ENCODE measurements around the gene PARP6. TPM values are rescaled to one million over a fixed set of nuclear protein-coding genes. Genes with fewer than 3 reads are reported as not detected.
A peak's percentile ranks its signal among the peaks of the same experiment; 100 is the strongest.

The PARP6 gene
- total and polyA plus RNA-seq, 7 experiments from 2014 or later: 19.7 to 129 (median 124) TPM

- H3K36me3 Mint-ChIP-seq: peaks cover 14 to 42% (median 18%) of the 10 kb centered on the region in 5 donors
- no peaks in the 10 kb centered on the region for H3K27me3 ChIP-seq (ENCODE audit: control insufficient read depth in 2 of 2, insufficient read depth in 2 of 2, low read length in 2 of 2)
- peaks cover 9 to 84% (median 23%) of the 10 kb centered on the region in 3 experiments for H3K36me3 ChIP-seq (ENCODE audit: control insufficient read depth in 2 of 3, insufficient read depth in 3 of 3, low read length in 3 of 3)
- CTCF ChIA-PET: interaction anchor here (0.7 to 4.2 kb wide), 8 partner anchors 13 to 85 kb away, joined by 3 to 46 read pairs (median 3); no protein-coding TSS in a partner anchor
- intact Hi-C loops (cut with micrococcal nuclease): no loop called here
- H3K4me1 ChIP-seq (ENCODE audit: control insufficient read depth in 2 of 2, insufficient read depth in 2 of 2, low read length in 2 of 2): no peaks in the 10 kb centered on the region
- POLR2A ChIA-PET: no interaction called here
- H3K4me3 ChIP-seq (ENCODE audit: low read length): no peak overlapping the region
- H3K4me1 Mint-ChIP-seq: peaks cover 4 to 31% (median 8%) of the 10 kb centered on the region in 7 donors
- H3K27ac Mint-ChIP-seq: peak overlapping the region in 5 of 9 donors; percentile 9 to 77 (median 46)
- no peak overlapping the region for H3K4me3 Mint-ChIP-seq
- ATAC-seq (no peak), DNase-seq (no peak)
- H3K27me3 Mint-ChIP-seq: peaks cover 7 to 14% (median 11%) of the 10 kb centered on the region in 5 donors
- no peaks in the 10 kb centered on the region for H3K9me3 Mint-ChIP-seq
- no peaks in the 10 kb centered on the region for H3K9me3 ChIP-seq (ENCODE audit: control insufficient read depth in 2 of 3, low read length in 3 of 3)
- H3K27ac ChIP-seq (ENCODE audit: low read depth, low read length): no peak overlapping the region
Observed at GRCh38 chr15:72201391-72201921, 70.9 kb downstream of the PARP6 start.

GRCh38 chr15:72200395-72201237, 71.7 kb downstream of the PARP6 start:
- H3K9me3 ChIP-seq (ENCODE audit: control insufficient read depth in 2 of 3, low read length in 3 of 3): no peaks in the 10 kb centered on the region
- Mint-ChIP-seq H3K36me3 (peaks cover 11 to 40% (median 18%) of the 10 kb centered on the region in 5 donors), H3K4me3 (no peak overlapping the region), H3K9me3 (no peaks in the 10 kb centered on the region), H3K4me1 (peaks cover 4 to 31% (median 8%) of the 10 kb centered on the region in 7 donors), H3K27ac (peak overlapping the region in 8 of 9 donors; percentile 9 to 87 (median 56)), H3K27me3 (peaks cover 13 to 20% (median 17%) of the 10 kb centered on the region in 5 donors)
- intact Hi-C loops (cut with micrococcal nuclease): no loop called here
- no peaks in the 10 kb centered on the region for H3K4me1 ChIP-seq (ENCODE audit: control insufficient read depth in 2 of 2, insufficient read depth in 2 of 2, low read length in 2 of 2)
- ChIA-PET CTCF (interaction anchor here (0.7 to 4.2 kb wide), 10 partner anchors 10 to 285 kb away, joined by 3 to 46 read pairs (median 3); no protein-coding TSS in a partner anchor), POLR2A (interaction anchor here (0.8 to 2.4 kb wide), 2 partner anchors 19 to 27 kb away, joined by 3 to 11 read pairs; no protein-coding TSS in a partner anchor)
- DNase-seq (no peak), ATAC-seq (no peak)
- H3K27me3 ChIP-seq (ENCODE audit: control insufficient read depth in 2 of 2, insufficient read depth in 2 of 2, low read length in 2 of 2): no peaks in the 10 kb centered on the region
- H3K36me3 ChIP-seq (ENCODE audit: control insufficient read depth in 2 of 3, insufficient read depth in 3 of 3, low read length in 3 of 3): peaks cover 6 to 75% (median 23%) of the 10 kb centered on the region in 3 experiments
- no peak overlapping the region for H3K4me3 ChIP-seq (ENCODE audit: low read length)
- H3K27ac ChIP-seq (ENCODE audit: low read depth, low read length): no peak overlapping the region

- ChIA-PET CTCF (interaction anchor here (0.7 to 4.2 kb wide), 8 partner anchors 10 to 286 kb away, joined by 3 to 46 read pairs (median 6); no protein-coding TSS in a partner anchor), POLR2A (interaction anchor here (0.8 to 2.4 kb wide), 2 partner anchors 20 to 27 kb away, joined by 3 to 11 read pairs; no protein-coding TSS in a partner anchor)
- intact Hi-C loops (cut with micrococcal nuclease): loop anchor here (1.0 to 10.0 kb wide), 7 partner anchors 27 to 335 kb away; partner anchors contain the start of genes PARP6 (in 2 of the 2), MYO9A (in 1 of the 2) and SENP8 (in 1 of the 2)
- Histone ChIP-seq H3K36me3 (ENCODE audit: control insufficient read depth in 2 of 3, insufficient read depth in 3 of 3, low read length in 3 of 3) (peaks cover 6 to 67% (median 23%) of the 10 kb centered on the region in 3 experiments), H3K27ac (ENCODE audit: low read depth, low read length) (no peak overlapping the region), H3K9me3 (ENCODE audit: control insufficient read depth in 2 of 3, low read length in 3 of 3) (no peaks in the 10 kb centered on the region), H3K27me3 (ENCODE audit: control insufficient read depth in 2 of 2, insufficient read depth in 2 of 2, low read length in 2 of 2) (no peaks in the 10 kb centered on the region), H3K4me3 (ENCODE audit: low read length) (no peak overlapping the region), H3K4me1 (ENCODE audit: control insufficient read depth in 2 of 2, insufficient read depth in 2 of 2, low read length in 2 of 2) (no peaks in the 10 kb centered on the region)
- H3K36me3 Mint-ChIP-seq: peaks cover 9 to 36% (median 16%) of the 10 kb centered on the region in 5 donors
- peak; percentile 83 for ATAC-seq
- H3K4me3 Mint-ChIP-seq: no peak overlapping the region
- H3K27me3 Mint-ChIP-seq: peaks cover 13 to 22% (median 19%) of the 10 kb centered on the region in 5 donors
- peak overlapping the region in 1 of 9 donors; percentile 56 for H3K27ac Mint-ChIP-seq
- peak; percentile 54 to 76 (median 67) for DNase-seq
- H3K4me1 Mint-ChIP-seq: peaks cover 4 to 31% (median 8%) of the 10 kb centered on the region in 7 donors
- H3K9me3 Mint-ChIP-seq: no peaks in the 10 kb centered on the region
Observed at GRCh38 chr15:72199721-72200212, 72.6 kb downstream of the PARP6 start.

GRCh38 chr15:72199205-72199515, 73.2 kb downstream of the PARP6 start:
- H3K27me3 Mint-ChIP-seq: peaks cover 13 to 25% (median 20%) of the 10 kb centered on the region in 5 donors
- Histone ChIP-seq H3K4me3 (ENCODE audit: low read length) (no peak overlapping the region), H3K4me1 (ENCODE audit: control insufficient read depth in 2 of 2, insufficient read depth in 2 of 2, low read length in 2 of 2) (no peaks in the 10 kb centered on the region), H3K27ac (ENCODE audit: low read depth, low read length) (no peak overlapping the region), H3K9me3 (ENCODE audit: control insufficient read depth in 2 of 3, low read length in 3 of 3) (no peaks in the 10 kb centered on the region), H3K27me3 (ENCODE audit: control insufficient read depth in 2 of 2, insufficient read depth in 2 of 2, low read length in 2 of 2) (no peaks in the 10 kb centered on the region), H3K36me3 (ENCODE audit: control insufficient read depth in 2 of 3, insufficient read depth in 3 of 3, low read length in 3 of 3) (peaks cover 6 to 61% (median 23%) of the 10 kb centered on the region in 3 experiments)
- CTCF ChIA-PET: interaction anchor here (1.1 to 4.2 kb wide), 6 partner anchors 17 to 105 kb away, joined by 3 to 46 read pairs (median 8); no protein-coding TSS in a partner anchor
- POLR2A ChIA-PET: interaction anchor here (2.4 kb wide), 1 partner anchor 28 kb away, joined by 11 read pairs; no protein-coding TSS in a partner anchor
- H3K27ac Mint-ChIP-seq: no peak overlapping the region
- H3K9me3 Mint-ChIP-seq: no peaks in the 10 kb centered on the region
- peaks cover 9 to 34% (median 12%) of the 10 kb centered on the region in 5 donors for H3K36me3 Mint-ChIP-seq
- no peak for ATAC-seq
- H3K4me3 Mint-ChIP-seq: no peak overlapping the region
- H3K4me1 Mint-ChIP-seq: peaks cover 4 to 31% (median 8%) of the 10 kb centered on the region in 7 donors
- DNase-seq: no peak
- intact Hi-C loops (cut with micrococcal nuclease): loop anchor here (1.0 to 10.0 kb wide), 7 partner anchors 27 to 336 kb away; partner anchors contain the start of genes PARP6 (in 2 of the 2), MYO9A (in 1 of the 2) and SENP8 (in 1 of the 2)

- Mint-ChIP-seq H3K9me3 (no peaks in the 10 kb centered on the region), H3K36me3 (peaks cover 9 to 34% (median 12%) of the 10 kb centered on the region in 5 donors), H3K27ac (peak overlapping the region in 1 of 9 donors; percentile 41), H3K27me3 (peaks cover 13 to 31% (median 24%) of the 10 kb centered on the region in 5 donors), H3K4me3 (peak overlapping the region in 4 of 10 donors; percentile 55 to 68 (median 63)), H3K4me1 (peaks cover 4 to 28% (median 8%) of the 10 kb centered on the region in 7 donors)
- ChIA-PET CTCF (interaction anchor here (1.0 to 4.2 kb wide), 6 partner anchors 29 to 105 kb away, joined by 3 to 46 read pairs (median 6); no protein-coding TSS in a partner anchor), POLR2A (interaction anchor here (2.4 kb wide), 1 partner anchor 29 kb away, joined by 11 read pairs; no protein-coding TSS in a partner anchor)
- intact Hi-C loops (cut with micrococcal nuclease): loop anchor here (1.0 to 10.0 kb wide), 7 partner anchors 28 to 336 kb away; partner anchors contain the start of genes PARP6 (in 2 of the 2), MYO9A (in 1 of the 2) and SENP8 (in 1 of the 2)
- no peak overlapping the region for H3K4me3 ChIP-seq (ENCODE audit: low read length)
- H3K27ac ChIP-seq (ENCODE audit: low read depth, low read length): no peak overlapping the region
- H3K36me3 ChIP-seq (ENCODE audit: control insufficient read depth in 2 of 3, insufficient read depth in 3 of 3, low read length in 3 of 3): peaks cover 0 to 55% (median 22%) of the 10 kb centered on the region in 3 experiments
- H3K4me1 ChIP-seq (ENCODE audit: control insufficient read depth in 2 of 2, insufficient read depth in 2 of 2, low read length in 2 of 2): no peaks in the 10 kb centered on the region
- no peaks in the 10 kb centered on the region for H3K27me3 ChIP-seq (ENCODE audit: control insufficient read depth in 2 of 2, insufficient read depth in 2 of 2, low read length in 2 of 2)
- ATAC-seq (no peak), DNase-seq (no peak)
- no peaks in the 10 kb centered on the region for H3K9me3 ChIP-seq (ENCODE audit: control insufficient read depth in 2 of 3, low read length in 3 of 3)
Observed at GRCh38 chr15:72198356-72199204, 73.8 kb downstream of the PARP6 start.

Data from naive thymus-derived CD4-positive, alpha-beta T cell (primary cell).